ENCODE results near the gene TTC22.

Gene TTC22

GRCh38 chr1:54838565-54839180, 37.5 kb upstream of the TTC22 start:
- TF ChIP-seq, protein P1, sequence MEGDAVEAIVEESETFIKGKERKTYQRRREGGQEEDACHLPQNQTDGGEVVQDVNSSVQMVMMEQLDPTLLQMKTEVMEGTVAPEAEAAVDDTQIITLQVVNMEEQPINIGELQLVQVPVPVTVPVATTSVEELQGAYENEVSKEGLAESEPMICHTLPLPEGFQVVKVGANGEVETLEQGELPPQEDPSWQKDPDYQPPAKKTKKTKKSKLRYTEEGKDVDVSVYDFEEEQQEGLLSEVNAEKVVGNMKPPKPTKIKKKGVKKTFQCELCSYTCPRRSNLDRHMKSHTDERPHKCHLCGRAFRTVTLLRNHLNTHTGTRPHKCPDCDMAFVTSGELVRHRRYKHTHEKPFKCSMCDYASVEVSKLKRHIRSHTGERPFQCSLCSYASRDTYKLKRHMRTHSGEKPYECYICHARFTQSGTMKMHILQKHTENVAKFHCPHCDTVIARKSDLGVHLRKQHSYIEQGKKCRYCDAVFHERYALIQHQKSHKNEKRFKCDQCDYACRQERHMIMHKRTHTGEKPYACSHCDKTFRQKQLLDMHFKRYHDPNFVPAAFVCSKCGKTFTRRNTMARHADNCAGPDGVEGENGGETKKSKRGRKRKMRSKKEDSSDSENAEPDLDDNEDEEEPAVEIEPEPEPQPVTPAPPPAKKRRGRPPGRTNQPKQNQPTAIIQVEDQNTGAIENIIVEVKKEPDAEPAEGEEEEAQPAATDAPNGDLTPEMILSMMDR (IDR thresholded peaks at IDR 0.05; ENCODE audit: insufficient read depth, low read depth, low read length, missing control alignments) = no peak
- no peak overlapping the region for H3K4me3 ChIP-seq (ENCODE audit: low read length)
- no peak for DNase-seq (ENCODE audit: low read depth)

DNA sequence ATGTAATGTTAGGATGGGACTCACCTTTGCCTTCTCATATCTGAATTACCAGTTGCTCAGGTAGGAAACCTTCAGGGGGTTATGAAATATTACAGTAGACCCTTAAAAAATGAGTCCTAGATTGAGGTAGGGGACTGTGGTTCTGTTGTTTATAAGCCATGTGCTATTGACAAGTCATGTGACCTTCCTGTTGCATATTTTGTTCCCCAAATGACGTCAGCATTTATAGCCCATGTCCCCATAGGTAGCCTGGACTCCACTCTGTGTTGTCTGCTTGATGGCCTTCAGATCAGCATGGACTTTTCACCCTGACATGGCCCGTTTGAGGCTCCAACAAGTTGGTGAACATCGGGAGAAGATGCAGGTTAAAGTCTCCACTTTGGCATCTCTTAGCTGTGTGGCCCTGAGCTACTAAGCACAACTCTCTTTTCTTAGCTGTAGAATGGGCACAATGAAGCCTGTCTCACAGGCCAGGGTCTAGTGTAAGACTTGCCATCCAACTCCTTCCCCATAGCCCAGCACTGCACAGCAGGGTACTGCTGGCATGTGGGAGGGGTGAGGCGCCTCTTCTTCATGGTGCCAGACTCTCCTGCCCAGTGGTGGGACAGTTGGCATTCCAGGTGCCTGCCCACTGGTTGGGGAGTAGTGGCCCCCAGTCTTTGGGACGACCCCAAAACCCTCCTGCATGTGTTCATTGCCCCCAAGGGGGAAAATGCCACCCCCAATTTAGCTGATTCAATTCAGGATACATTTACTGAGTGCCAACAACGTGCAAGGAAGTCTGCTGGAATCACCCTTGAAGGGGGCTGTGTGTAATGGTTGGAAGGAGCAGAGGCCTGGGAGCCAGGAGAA, 36.1 kb upstream of the TTC22 start:
- H3K4me3 ChIP-seq (ENCODE audit: low read length) = no peak overlapping the region
- no peak for DNase-seq (ENCODE audit: low read depth)
- TF ChIP-seq, protein P1 (IDR thresholded peaks at IDR 0.05; ENCODE audit: insufficient read depth, low read depth, low read length, missing control alignments) = no peak

DNA sequence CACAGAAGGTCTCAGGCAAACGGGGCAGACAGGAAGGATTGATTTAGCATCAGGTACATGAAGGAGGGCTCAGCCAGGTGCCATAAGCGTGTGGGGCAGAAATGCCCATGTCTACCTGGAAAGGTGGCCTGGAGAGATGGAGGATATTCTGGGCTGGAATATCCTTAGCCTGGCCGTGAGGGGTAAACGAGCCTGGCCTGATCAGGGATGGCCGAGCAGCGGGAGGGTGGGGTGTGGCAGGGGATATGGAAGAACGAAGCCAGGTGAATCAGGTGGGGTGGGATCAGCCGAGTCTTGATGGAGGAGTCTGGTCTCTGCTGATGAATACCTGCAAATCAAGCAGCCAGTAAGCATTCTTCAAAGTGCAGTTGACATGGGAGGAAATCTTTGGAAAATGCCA, 35.5 kb upstream of the TTC22 start:
- TF ChIP-seq, protein P1 (IDR thresholded peaks at IDR 0.05; ENCODE audit: insufficient read depth, low read depth, low read length, missing control alignments) = no peak
- no peak overlapping the region for H3K4me3 ChIP-seq (ENCODE audit: low read length)
- no peak for DNase-seq (ENCODE audit: low read depth)

- DNase-seq (ENCODE audit: low read depth) = no peak
- TF ChIP-seq, protein P1 (IDR thresholded peaks at IDR 0.05; ENCODE audit: insufficient read depth, low read depth, low read length, missing control alignments) = no peak
- H3K4me3 ChIP-seq (ENCODE audit: low read length) = no peak overlapping the region
Observed at GRCh38 chr1:54835970-54836369, 34.8 kb upstream of the TTC22 start.

GRCh38 chr1:54835131-54835898, 34.2 kb upstream of the TTC22 start:
- no peak for DNase-seq (ENCODE audit: low read depth)
- TF ChIP-seq, protein P1 (IDR thresholded peaks at IDR 0.05; ENCODE audit: insufficient read depth, low read depth, low read length, missing control alignments) = no peak
- H3K4me3 ChIP-seq (ENCODE audit: low read length) = no peak overlapping the region

GRCh38 chr1:54834007-54834541, 33.0 kb upstream of the TTC22 start:
- H3K4me3 ChIP-seq (ENCODE audit: low read length) = no peak overlapping the region
- DNase-seq (ENCODE audit: low read depth) = no peak
- TF ChIP-seq, protein P1 (IDR thresholded peaks at IDR 0.05; ENCODE audit: insufficient read depth, low read depth, low read length, missing control alignments) = no peak
